ENCODE results near the gene GPR137. TPM values are rescaled to one million over a fixed set of nuclear protein-coding genes. Genes with fewer than 3 reads are reported as not detected.
A peak's percentile ranks its signal among the peaks of the same experiment; 100 is the strongest.

GPR137 gene
- total and polyA plus RNA-seq, 2 experiments from 2014 or later, result 25.2 to 63.9 TPM

DNA sequence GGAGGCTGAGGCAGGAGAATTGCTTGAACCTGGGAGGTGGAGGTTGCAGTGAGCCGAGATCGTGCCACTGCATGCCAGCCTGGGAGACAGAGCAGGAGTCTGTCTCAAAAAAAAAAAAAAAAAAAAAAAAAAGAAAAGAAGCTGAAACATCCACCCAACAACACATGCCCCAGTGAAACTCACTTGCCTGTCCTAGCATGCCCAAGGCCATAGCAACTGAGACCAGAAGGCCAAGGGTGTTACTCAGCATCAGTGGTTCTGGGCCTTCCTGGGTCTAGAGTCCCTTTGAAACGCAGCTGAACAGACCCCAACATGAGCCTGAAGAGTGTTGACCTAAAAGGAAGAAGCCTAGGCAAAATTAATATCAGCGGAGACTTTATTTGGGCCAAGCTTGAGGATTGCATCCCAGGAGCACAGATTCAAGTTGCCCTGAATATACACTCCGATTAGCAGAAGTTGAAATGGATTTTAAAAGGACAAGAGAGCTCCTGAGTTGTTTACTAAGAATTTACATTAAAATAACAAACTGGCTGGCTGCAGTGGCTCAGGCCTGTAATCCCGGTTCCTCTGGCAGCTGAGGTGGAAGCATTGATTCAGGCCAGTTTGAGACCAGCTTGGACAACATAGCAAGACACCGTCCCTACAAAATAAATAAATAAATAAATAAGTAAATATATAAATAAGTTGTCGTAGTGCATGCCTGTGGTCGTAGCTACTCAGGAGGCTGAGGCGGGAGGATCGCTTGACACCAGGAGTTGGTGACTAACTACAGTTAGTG is 39.2 kb downstream of the GPR137 start:
- Histone ChIP-seq H3K9me2 (replicated peaks; ENCODE audit: insufficient read depth) (no peaks in the 10 kb centered on the region), H3K9me3 (ENCODE audit: low read depth) (no peaks in the 10 kb centered on the region), H3K79me2 (no peaks in the 10 kb centered on the region), H3K27ac (no peak overlapping the region), H3K4me3 (no peak overlapping the region), H3K4me1 (ENCODE audit: insufficient read depth) (peaks cover 15% of the 10 kb centered on the region), H2AFZ (no peak overlapping the region), H3K4me2 (no peak overlapping the region), H3K36me3 (replicated peaks; ENCODE audit: insufficient read depth, low read depth) (no peaks in the 10 kb centered on the region), H4K20me1 (ENCODE audit: insufficient read depth, poor library complexity, severe bottlenecking) (no peaks in the 10 kb centered on the region), H3K27me3 (no peaks in the 10 kb centered on the region)
- TF ChIP-seq EZH2phosphoT487 (IDR thresholded peaks at IDR 0.05; ENCODE audit: low read depth, severe bottlenecking, unreplicated experiment) (no peak), EZH2 (IDR thresholded peaks at IDR 0.05; ENCODE audit: borderline replicate concordance) (no peak)
- TF ChIP-seq, protein P1, sequence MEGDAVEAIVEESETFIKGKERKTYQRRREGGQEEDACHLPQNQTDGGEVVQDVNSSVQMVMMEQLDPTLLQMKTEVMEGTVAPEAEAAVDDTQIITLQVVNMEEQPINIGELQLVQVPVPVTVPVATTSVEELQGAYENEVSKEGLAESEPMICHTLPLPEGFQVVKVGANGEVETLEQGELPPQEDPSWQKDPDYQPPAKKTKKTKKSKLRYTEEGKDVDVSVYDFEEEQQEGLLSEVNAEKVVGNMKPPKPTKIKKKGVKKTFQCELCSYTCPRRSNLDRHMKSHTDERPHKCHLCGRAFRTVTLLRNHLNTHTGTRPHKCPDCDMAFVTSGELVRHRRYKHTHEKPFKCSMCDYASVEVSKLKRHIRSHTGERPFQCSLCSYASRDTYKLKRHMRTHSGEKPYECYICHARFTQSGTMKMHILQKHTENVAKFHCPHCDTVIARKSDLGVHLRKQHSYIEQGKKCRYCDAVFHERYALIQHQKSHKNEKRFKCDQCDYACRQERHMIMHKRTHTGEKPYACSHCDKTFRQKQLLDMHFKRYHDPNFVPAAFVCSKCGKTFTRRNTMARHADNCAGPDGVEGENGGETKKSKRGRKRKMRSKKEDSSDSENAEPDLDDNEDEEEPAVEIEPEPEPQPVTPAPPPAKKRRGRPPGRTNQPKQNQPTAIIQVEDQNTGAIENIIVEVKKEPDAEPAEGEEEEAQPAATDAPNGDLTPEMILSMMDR (IDR thresholded peaks at IDR 0.05; ENCODE audit: poor library complexity), result no peak
- peak; percentile 3 for DNase-seq (ENCODE audit: low spot score)
- 83% methylated on average over 11 of the region's 11 CpGs for WGBS (ENCODE audit: low lambda C conversion rate, missing lambda C conversion rate)

DNA sequence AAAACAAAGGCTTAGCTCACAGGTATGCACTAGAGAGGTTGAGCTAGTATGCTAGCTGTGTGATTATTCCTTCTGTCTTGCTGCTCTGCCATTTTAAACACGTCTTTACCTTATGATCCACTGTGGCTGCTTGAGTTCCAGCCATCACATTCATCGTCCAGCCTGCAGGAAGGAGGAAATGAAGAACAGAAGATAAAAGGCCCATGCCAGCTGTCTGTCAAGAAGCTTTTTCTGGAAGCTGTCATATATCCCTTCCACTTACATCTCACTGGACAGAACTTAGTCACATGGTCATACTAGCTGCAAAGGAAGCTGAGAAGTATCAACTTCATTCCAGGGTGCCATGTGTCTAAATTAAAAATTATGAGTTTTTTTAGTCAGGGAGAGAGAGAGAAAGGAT is 41.7 kb downstream of the GPR137 start:
- no peaks in the 10 kb centered on the region for H3K79me2 ChIP-seq
- H2AFZ ChIP-seq, result no peak overlapping the region
- H3K9me2 ChIP-seq (replicated peaks; ENCODE audit: insufficient read depth), result no peaks in the 10 kb centered on the region
- H3K9me3 ChIP-seq (ENCODE audit: low read depth), result no peaks in the 10 kb centered on the region
- no peaks in the 10 kb centered on the region for H3K4me1 ChIP-seq (ENCODE audit: insufficient read depth)
- no peak overlapping the region for H3K4me2 ChIP-seq
- H4K20me1 ChIP-seq (ENCODE audit: insufficient read depth, poor library complexity, severe bottlenecking), result no peaks in the 10 kb centered on the region
- no peak overlapping the region for H3K4me3 ChIP-seq
- H3K27me3 ChIP-seq, result no peaks in the 10 kb centered on the region
- H3K27ac ChIP-seq, result no peak overlapping the region
- TF ChIP-seq, protein P1 (IDR thresholded peaks at IDR 0.05; ENCODE audit: poor library complexity), result no peak
- TF ChIP-seq EZH2 (IDR thresholded peaks at IDR 0.05; ENCODE audit: borderline replicate concordance) (no peak), EZH2phosphoT487 (IDR thresholded peaks at IDR 0.05; ENCODE audit: low read depth, severe bottlenecking, unreplicated experiment) (no peak)
- no peaks in the 10 kb centered on the region for H3K36me3 ChIP-seq (replicated peaks; ENCODE audit: insufficient read depth, low read depth)
- DNase-seq (ENCODE audit: low spot score), result no peak
- WGBS (ENCODE audit: low lambda C conversion rate, missing lambda C conversion rate), result 83% methylated on average over 2 of the region's 2 CpGs

DNA sequence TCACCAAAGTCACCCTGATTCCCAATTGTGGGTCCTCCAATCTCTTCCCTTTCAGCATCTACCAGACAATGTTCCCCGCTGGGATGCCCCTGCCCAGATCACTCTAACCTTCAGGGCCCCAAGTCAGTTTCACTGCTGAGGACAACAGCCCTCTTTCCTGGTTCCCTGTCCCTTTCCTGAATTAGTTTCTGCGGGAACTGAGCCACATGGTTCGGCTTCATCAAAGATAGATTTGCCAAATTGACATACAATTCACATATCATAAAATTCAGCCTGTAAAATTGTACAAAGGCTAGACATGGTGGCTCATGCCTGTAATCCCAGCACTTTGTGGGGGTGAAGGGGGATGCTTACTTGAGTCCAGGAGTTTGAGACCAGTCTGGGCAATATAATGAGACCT is 42.3 kb downstream of the GPR137 start:
- DNase-seq (ENCODE audit: low spot score), result no peak
- no peaks in the 10 kb centered on the region for H3K79me2 ChIP-seq
- H3K4me3 ChIP-seq, result no peak overlapping the region
- no peaks in the 10 kb centered on the region for H3K9me3 ChIP-seq (ENCODE audit: low read depth)
- no peak overlapping the region for H3K27ac ChIP-seq
- no peaks in the 10 kb centered on the region for H3K4me1 ChIP-seq (ENCODE audit: insufficient read depth)
- WGBS (ENCODE audit: low lambda C conversion rate, missing lambda C conversion rate), result 86% methylated on average over 3 of the region's 3 CpGs
- H3K27me3 ChIP-seq, result no peaks in the 10 kb centered on the region
- H4K20me1 ChIP-seq (ENCODE audit: insufficient read depth, poor library complexity, severe bottlenecking), result no peaks in the 10 kb centered on the region
- H3K9me2 ChIP-seq (replicated peaks; ENCODE audit: insufficient read depth), result no peaks in the 10 kb centered on the region
- H3K4me2 ChIP-seq, result no peak overlapping the region
- H2AFZ ChIP-seq, result no peak overlapping the region
- no peak for TF ChIP-seq EZH2 (IDR thresholded peaks at IDR 0.05; ENCODE audit: borderline replicate concordance)
- TF ChIP-seq, protein P1 (IDR thresholded peaks at IDR 0.05; ENCODE audit: poor library complexity), result no peak
- TF ChIP-seq EZH2phosphoT487 (IDR thresholded peaks at IDR 0.05; ENCODE audit: low read depth, severe bottlenecking, unreplicated experiment), result no peak
- H3K36me3 ChIP-seq (replicated peaks; ENCODE audit: insufficient read depth, low read depth), result no peaks in the 10 kb centered on the region

Measured in hepatocyte (in vitro differentiated cells).